HepG2 (cell line): Measurements from ENCODE around the gene LLGL2. TPM values are rescaled to one million over a fixed set of nuclear protein-coding genes. Genes with fewer than 3 reads are reported as not detected.

Experiments
- HOXA7 ChIP-seq: sonication (generic); formaldehyde crosslinking; IDR thresholded peaks from 2 replicates; pipeline ENCODE4 v1.8.1; 2022; ENCODE audit warnings: mild to moderate bottlenecking, missing genetic modification reagents, moderate library complexity
- HOXD1 ChIP-seq: sonication (generic); formaldehyde crosslinking; IDR thresholded peaks from 2 replicates; pipeline ENCODE4 v1.5.0; 2020; ENCODE audit warnings: missing genetic modification reagents
- KLF13 ChIP-seq: sonication (generic); formaldehyde crosslinking; IDR thresholded peaks from 2 replicates; pipeline ENCODE4 v1.4.0; 2020; ENCODE audit warnings: mild to moderate bottlenecking, missing genetic modification reagents
- NFYC ChIP-seq: IDR thresholded peaks from 2 replicates; pipeline ENCODE4 v1.6.1; 2016; ENCODE audit warnings: missing genetic modification reagents, missing compliant biosample characterization
- THAP11 ChIP-seq: IDR thresholded peaks from 2 replicates; pipeline ENCODE4 v1.6.1; 2016; ENCODE audit warnings: missing biosample characterization, missing genetic modification reagents
- ZFP90 ChIP-seq: sonication (generic); formaldehyde crosslinking; IDR thresholded peaks from 2 replicates; pipeline ENCODE4 v1.8.0; 2022; ENCODE audit warnings: missing genetic modification reagents, mild to moderate bottlenecking, inconsistent platforms, borderline replicate concordance
- ZNF333 ChIP-seq: sonication (generic); formaldehyde crosslinking; IDR thresholded peaks from 2 replicates; pipeline ENCODE4 v1.4.0; 2020; ENCODE audit warnings: mild to moderate bottlenecking, missing genetic modification reagents, borderline replicate concordance
- ZNF543 ChIP-seq: sonication (generic); formaldehyde crosslinking; IDR thresholded peaks from 2 replicates; pipeline ENCODE4 v1.4.0; 2020; ENCODE audit warnings: mild to moderate bottlenecking, missing genetic modification reagents
- ZNF546 ChIP-seq: sonication (generic); formaldehyde crosslinking; conservative IDR thresholded peaks from 2 replicates; pipeline ENCODE4 v1.8.1; 2023; ENCODE audit warnings: mild to moderate bottlenecking, missing genetic modification reagents
- polyA plus RNA-seq, 8 experiments: library from polyadenylated mRNA; depleted of rRNA in 3 of 8; stranded (reverse) in 7 of 8; unstranded in 1 of 8; fragments of >200 nt; fragmentation: Illumina TruSeq in 4 of 8; extraction: Trizol in 4 of 8; gene quantifications; 2 replicates each; pipeline versions ENCODE4 v1.2.1 to v1.2.3, GENCODE V29; 2011 to 2016; ENCODE audit warnings: low read depth in 4 of 8, missing spikeins in 1 of 8, mixed read lengths in 1 of 8; ENCODE audit not compliant: insufficient read depth in 1 of 8
- total RNA-seq, 5 experiments: library from RNA; depleted of rRNA; stranded (reverse); fragments of >200 nt; fragmentation: Illumina TruSeq; extraction: Trizol; gene quantifications; 2 replicates each; pipeline ENCODE4 v1.2.3, GENCODE V29; 2016; ENCODE audit warnings: low read depth in 1 of 5
- TF ChIP-seq, protein P1 (sequence below): sonication (generic); formaldehyde crosslinking; IDR thresholded peaks from 2 replicates; pipeline ENCODE4 v1.5.0; 2020; ENCODE audit warnings: mild to moderate bottlenecking, missing genetic modification reagents
- TF ChIP-seq, protein P2 (sequence below): sonication (generic); formaldehyde crosslinking; IDR thresholded peaks from 2 replicates; pipeline ENCODE4 v1.5.1; 2020; ENCODE audit warnings: missing genetic modification reagents, mild to moderate bottlenecking, borderline replicate concordance
- TF ChIP-seq, protein P3 (sequence below): sonication (generic); formaldehyde crosslinking; IDR thresholded peaks from 2 replicates; pipeline ENCODE4 v1.5.0; 2020; ENCODE audit warnings: mild to moderate bottlenecking, missing genetic modification reagents, borderline replicate concordance
- TF ChIP-seq, protein P4 (sequence below): sonication (generic); formaldehyde crosslinking; IDR thresholded peaks from 2 replicates; pipeline ENCODE4 v1.8.1; 2023; ENCODE audit warnings: missing genetic modification reagents, mild to moderate bottlenecking, borderline replicate concordance
- TF ChIP-seq, protein P5 (sequence below): sonication (generic); formaldehyde crosslinking; IDR thresholded peaks from 2 replicates; pipeline ENCODE4 v1.4.0; 2020; ENCODE audit warnings: missing genetic modification reagents

Gene LLGL2
- total and polyA plus RNA-seq, 2 of the 13 experiments (the other 11 are each of a cell fraction or from before 2014, with no cell fraction given): 83.0 to 86.7 TPM

DNA sequence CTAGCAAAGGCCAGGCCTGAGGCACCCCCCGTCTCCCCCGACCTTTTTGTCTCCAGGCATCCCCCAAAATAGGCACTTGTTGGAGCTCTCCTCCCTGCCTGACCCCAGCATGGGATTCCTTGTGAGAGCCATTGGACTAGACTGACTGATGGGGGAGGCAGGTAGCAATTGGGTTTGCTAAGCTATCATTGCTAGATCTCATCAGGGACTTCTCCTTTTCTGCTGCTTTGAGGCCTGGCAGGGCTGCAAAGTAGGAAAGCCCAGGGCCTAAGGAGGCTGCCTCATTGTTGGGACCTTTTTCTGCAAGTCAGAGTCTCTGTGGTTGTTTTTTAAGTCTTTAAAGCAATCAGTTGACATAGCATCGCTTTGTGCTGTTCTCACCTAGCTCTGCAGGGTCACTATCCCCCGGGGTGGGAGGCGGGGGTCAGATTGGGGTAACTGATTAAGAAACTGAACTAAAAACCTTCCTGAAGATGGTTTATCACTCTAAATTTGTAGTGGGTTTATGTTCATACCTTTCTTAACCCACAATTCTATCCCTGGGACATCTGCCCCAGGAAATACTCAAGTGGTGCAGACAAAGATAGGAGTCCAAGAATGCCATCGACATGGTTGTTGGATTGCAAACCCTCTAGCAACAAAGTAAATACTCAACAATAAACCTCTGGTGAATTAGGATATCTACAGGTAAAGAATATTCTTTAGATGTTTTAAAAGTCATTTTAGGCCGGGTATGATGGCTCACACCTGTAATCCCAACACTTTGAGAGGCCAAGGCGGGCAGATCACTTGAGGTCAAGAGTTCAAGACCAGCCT is 28.0 kb downstream of the LLGL2 start (continued):
- TF ChIP-seq, protein P1, sequence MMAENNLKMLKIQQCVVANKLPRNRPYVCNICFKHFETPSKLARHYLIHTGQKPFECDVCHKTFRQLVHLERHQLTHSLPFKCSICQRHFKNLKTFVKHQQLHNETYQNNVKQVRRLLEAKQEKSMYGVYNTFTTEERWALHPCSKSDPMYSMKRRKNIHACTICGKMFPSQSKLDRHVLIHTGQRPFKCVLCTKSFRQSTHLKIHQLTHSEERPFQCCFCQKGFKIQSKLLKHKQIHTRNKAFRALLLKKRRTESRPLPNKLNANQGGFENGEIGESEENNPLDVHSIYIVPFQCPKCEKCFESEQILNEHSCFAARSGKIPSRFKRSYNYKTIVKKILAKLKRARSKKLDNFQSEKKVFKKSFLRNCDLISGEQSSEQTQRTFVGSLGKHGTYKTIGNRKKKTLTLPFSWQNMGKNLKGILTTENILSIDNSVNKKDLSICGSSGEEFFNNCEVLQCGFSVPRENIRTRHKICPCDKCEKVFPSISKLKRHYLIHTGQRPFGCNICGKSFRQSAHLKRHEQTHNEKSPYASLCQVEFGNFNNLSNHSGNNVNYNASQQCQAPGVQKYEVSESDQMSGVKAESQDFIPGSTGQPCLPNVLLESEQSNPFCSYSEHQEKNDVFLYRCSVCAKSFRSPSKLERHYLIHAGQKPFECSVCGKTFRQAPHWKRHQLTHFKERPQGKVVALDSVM: no peak
- TF ChIP-seq NFYC (CRISPR knock-in tag) (no peak), THAP11 (CRISPR knock-in tag) (no peak), ZNF543 (CRISPR knock-in tag) (no peak), ZNF333 (CRISPR knock-in tag) (no peak), ZFP90 (no peak), ZNF546 (CRISPR knock-in tag) (no peak), HOXD1 (CRISPR knock-in tag) (no peak; the same call in 1 of the 2 replicates), HOXA7 (no peak), KLF13 (CRISPR knock-in tag) (no peak)
- TF ChIP-seq, protein P2, sequence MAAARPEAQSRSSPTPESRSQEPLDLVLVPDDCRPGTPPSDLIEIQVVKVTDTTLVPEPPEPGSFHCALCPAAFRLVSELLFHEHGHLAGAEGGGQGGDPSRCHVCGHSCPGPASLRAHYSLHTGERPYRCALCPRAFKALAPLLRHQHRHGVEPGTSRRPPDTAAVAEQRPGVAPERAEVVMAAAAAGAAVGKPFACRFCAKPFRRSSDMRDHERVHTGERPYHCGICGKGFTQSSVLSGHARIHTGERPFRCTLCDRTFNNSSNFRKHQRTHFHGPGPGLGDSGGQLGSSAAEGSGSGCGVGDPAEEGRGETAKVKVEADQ: no peak
- TF ChIP-seq, protein P3, sequence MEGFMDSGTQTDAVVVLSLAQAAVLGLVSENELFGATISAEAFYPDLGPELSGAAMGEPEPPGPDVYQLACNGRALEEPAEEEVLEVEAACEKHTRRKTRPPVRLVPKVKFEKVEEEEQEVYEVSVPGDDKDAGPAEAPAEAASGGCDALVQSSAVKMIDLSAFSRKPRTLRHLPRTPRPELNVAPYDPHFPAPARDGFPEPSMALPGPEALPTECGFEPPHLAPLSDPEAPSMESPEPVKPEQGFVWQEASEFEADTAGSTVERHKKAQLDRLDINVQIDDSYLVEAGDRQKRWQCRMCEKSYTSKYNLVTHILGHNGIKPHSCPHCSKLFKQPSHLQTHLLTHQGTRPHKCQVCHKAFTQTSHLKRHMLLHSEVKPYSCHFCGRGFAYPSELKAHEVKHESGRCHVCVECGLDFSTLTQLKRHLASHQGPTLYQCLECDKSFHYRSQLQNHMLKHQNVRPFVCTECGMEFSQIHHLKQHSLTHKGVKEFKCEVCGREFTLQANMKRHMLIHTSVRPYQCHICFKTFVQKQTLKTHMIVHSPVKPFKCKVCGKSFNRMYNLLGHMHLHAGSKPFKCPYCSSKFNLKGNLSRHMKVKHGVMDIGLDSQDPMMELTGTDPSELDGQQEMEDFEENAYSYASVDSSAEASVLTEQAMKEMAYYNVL (CRISPR knock-in tag): peak; percentile 11; the same call in 1 of the 2 replicates
- TF ChIP-seq, protein P4, sequence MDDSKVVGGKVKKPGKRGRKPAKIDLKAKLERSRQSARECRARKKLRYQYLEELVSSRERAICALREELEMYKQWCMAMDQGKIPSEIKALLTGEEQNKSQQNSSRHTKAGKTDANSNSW (CRISPR knock-in tag): no peak
- TF ChIP-seq, protein P5, sequence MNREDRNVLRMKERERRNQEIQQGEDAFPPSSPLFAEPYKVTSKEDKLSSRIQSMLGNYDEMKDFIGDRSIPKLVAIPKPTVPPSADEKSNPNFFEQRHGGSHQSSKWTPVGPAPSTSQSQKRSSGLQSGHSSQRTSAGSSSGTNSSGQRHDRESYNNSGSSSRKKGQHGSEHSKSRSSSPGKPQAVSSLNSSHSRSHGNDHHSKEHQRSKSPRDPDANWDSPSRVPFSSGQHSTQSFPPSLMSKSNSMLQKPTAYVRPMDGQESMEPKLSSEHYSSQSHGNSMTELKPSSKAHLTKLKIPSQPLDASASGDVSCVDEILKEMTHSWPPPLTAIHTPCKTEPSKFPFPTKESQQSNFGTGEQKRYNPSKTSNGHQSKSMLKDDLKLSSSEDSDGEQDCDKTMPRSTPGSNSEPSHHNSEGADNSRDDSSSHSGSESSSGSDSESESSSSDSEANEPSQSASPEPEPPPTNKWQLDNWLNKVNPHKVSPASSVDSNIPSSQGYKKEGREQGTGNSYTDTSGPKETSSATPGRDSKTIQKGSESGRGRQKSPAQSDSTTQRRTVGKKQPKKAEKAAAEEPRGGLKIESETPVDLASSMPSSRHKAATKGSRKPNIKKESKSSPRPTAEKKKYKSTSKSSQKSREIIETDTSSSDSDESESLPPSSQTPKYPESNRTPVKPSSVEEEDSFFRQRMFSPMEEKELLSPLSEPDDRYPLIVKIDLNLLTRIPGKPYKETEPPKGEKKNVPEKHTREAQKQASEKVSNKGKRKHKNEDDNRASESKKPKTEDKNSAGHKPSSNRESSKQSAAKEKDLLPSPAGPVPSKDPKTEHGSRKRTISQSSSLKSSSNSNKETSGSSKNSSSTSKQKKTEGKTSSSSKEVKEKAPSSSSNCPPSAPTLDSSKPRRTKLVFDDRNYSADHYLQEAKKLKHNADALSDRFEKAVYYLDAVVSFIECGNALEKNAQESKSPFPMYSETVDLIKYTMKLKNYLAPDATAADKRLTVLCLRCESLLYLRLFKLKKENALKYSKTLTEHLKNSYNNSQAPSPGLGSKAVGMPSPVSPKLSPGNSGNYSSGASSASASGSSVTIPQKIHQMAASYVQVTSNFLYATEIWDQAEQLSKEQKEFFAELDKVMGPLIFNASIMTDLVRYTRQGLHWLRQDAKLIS (CRISPR knock-in tag): no peak
